GM15510 (cell line): ENCODE measurements around the gene PRDM15.

Source experiments
- POLR2A ChIP-seq: IDR thresholded peaks from 3 replicates; pipeline ENCODE4 v1.6.1; 2011; ENCODE audit warnings: borderline replicate concordance; ENCODE audit not compliant: insufficient read length; ENCODE audit errors: extremely low read depth

Gene PRDM15

GRCh38 chr21:41881051-41881450 lies 1.9 kb upstream of the PRDM15 start:
- no peak for TF ChIP-seq POLR2A

DNA sequence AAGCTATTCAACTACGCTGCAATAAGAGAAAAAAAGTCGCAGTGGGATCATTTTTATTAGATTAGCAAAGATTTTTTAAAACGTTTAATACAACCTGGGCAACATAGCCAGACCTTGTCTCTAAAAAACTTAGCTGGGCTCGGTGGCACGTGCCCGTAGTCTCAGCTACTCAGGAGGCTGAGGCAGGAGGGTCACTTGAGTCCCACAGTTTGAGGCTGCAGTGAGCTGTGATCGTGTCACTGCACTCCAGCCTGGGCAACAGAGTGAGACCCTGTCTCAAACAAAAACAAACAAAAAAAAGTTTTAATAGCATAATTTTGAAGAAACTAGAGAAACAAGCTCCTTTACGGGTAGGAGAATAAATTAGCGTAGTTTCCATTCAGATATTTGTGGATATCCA lies 1.0 kb upstream of the PRDM15 start:
- no peak for TF ChIP-seq POLR2A

DNA sequence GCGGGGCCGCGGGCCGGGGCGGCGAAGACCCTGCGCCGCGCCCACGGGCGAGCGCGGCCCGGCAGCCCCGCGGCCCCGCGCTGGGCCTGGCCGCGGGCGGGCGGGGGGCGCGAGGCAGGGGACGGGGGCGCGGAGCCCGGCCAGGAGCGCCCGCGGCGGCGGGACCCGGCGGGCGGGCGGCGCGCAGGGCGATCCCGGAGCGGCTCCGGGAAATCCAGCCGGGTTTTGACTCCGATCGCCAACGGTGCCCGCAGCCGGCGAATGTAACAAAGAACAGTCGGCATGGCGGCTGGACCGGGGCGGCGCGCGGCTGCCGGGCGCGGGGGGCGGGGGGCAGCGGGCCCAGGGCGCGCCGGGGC lies 334 bp downstream of the PRDM15 start:
- TF ChIP-seq POLR2A, result peak; percentile 37

DNA sequence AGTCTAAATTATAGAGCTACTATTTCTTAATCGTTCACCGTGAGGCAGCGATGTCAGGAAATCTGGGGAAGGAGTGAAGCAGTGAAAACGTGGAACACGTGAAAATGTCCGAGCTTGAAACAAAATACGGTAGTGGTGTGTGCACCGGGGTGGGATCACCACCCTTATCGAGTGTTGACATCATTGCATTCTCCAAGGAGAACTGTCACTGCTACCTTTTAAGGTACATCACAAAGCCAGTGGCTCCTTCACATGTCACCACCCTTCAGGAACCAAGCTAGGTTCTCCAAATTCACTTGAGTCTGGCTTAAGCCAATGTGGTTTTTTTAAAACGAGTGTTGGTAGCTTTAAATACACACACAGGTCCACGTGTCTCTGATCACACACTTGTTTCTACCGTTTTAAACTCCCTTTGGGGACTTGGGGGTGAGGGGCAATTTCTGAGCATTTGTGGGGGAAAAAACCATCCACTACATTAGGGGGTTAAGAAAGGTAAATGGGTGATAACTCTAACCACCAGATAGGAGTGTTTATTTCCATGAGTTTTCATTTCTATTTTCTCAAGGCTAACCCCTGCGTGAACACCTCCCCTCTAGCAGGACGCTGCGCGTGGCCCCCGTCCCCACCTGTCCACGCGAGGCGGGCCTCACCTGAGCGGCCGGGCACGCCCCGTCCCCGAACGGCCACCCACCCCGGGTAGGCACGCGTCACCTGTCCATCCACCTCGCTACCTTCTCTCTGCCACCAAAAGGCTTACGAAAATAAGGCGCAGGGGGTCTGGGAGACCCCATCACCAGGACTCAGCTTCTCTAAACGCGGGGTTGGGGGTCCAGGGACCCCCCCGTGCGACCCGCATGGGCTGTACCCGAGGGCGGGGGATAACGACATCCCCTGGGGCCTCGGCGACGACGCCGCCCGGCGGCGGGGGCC lies 978 bp downstream of the PRDM15 start:
- TF ChIP-seq POLR2A, result no peak

GRCh38 chr21:41876928-41877652 lies 2.1 kb downstream of the PRDM15 start:
- TF ChIP-seq POLR2A, result no peak

GRCh38 chr21:41876396-41876795 lies 2.7 kb downstream of the PRDM15 start:
- TF ChIP-seq POLR2A, result no peak

- no peak for TF ChIP-seq POLR2A
These were observed 4.1 kb downstream of the PRDM15 start for GRCh38 chr21:41875086-41875485.

GRCh38 chr21:41874611-41875010 lies 4.5 kb downstream of the PRDM15 start:
- no peak for TF ChIP-seq POLR2A

DNA sequence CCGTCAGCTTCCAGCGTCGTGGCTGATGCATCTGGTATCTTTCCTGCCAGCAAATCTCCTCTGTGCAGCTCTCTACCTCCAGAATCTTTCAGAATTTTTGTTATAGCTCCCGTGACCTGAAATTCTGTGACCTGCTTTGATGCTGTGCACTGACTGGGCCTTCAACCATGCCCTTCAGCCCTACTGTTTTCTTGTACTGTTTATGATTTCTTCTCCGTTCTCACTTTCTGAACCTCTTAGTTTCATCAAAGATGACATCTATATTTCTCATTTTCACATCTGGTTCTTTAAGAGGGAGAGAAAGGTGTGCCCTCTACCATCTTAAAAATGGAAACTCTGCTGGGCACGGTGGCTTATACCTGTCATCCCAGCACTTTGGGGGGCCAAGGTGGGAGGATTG lies 5.7 kb downstream of the PRDM15 start:
- TF ChIP-seq POLR2A, result no peak

- no peak for TF ChIP-seq POLR2A
These were observed 6.1 kb downstream of the PRDM15 start for GRCh38 chr21:41873005-41873404.

- no peak for TF ChIP-seq POLR2A
These were observed 7.7 kb downstream of the PRDM15 start for GRCh38 chr21:41871293-41872030.

DNA sequence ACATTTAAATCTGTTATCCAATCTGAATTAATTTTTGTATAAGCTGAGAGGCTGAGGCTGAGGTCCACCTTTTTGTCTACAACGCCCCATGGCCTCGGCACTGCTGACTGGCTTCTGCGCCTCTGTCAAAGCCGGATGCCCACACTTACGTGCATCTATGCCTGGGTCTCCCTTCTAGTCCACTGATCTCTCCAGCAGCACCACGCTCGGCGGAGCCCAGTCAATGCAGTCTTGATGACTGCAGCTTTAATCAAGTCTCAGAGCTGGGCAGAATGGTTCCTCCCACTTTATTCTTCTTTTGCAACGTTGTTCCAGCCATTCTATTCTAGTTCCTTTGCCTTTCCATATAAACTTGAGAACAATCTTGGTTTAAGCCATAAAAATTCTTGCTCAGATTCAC lies 9.4 kb downstream of the PRDM15 start:
- no peak for TF ChIP-seq POLR2A

DNA sequence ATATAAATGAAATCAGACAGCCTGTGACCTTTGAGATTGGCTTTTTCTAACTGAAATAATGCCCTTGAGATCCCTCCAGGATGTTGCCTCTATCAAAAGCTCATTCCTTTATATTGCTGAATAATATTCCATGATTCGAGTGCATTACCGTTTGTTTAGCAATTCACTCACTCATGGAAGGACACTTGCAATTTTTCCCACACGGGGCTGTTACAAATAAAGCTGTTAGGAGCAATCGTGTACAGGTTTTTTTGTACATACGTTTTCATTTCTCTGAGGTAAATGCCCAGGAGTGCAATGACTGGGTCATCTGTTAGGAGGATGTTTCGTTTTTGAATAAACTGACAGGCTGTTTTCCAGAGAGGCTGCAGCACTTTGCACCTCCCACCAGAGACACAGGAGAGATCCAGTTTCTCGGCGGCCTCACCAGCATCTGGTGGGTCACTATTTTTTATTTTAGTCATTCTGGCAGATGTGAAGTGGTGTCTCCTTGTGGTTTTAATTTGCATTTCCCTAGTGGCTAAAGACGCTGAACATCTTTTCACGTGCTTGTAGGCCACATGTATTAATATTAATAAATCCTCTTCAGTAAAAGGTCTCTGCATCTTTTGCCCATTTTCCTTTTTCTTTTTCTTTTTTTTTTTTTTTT lies 11.0 kb downstream of the PRDM15 start:
- TF ChIP-seq POLR2A, result peak; percentile 38

GRCh38 chr21:41867313-41867712 lies 11.8 kb downstream of the PRDM15 start:
- no peak for TF ChIP-seq POLR2A
